HG02970 (cell line): ENCODE measurements around the gene RPP14.

ENCODE experiments used
- ATAC-seq: cut with Tn5 transposase; IDR thresholded peaks from one replicate; pipeline ENCODE4 v1.9.1; 2021; ENCODE audit warnings: mild to moderate bottlenecking, moderate library complexity, moderate number of reproducible peaks; ENCODE audit not compliant: unreplicated experiment, low FRiP score

The RPP14 gene

DNA sequence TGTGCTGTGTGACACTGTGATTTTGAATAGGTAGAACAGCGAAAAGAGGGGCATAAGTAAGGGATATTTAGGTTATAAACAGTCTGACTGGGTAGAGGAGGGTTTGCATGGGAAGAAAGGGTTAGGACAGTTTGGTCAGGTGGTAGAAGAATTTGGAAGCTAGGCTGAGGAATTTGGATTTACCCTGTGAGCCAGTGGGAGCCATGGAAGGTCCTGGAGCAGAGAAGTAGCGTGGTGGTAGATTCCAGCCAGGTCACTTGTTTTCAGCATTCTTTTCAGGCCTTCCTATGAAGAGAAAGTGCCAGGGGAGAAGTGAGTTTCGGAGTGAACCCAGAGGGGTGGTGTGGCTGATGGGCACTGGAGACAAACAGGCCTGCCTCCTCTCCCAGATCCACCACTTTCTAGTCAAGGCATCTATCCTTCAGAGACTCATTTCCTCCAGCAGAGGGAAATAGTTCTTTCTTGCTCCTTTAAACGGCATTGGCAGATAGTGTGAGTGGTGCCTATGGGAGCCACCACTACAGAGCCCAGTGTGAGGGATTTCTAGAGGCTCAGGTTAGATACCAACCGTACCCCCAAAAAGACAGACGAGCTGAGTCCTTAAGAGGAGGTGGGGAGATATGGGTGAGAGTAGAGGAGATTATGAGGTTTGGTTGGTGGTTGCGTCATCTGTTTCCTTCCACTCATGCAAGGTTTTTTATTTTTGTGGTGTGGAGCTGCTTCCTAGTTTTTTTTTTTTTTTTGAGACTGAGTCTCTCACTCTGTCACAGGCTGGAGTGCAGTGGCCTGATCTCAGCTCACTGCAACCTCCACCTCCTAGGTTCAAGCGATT lies 47.9 kb downstream of the RPP14 start:
- no peak for ATAC-seq

DNA sequence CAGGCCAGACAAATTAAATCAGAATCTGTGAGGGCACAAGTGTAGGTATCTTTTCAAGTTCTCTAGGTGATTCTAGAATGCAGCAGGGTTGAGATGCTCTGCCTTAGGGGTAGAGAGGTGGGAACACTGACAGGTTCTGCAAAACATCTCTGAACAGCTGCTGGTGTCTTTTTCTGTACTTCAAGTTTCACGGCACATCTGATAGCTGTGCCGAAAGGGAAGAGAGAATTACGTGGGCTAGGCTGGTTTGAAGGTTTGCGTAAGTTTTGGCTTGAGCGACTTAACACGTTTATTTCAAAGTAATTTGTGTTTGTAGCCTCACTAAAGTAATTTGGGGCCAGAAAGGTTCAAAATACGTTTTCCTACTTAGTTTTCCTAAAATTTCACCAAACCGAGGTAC lies 49.1 kb downstream of the RPP14 start:
- no peak for ATAC-seq

DNA sequence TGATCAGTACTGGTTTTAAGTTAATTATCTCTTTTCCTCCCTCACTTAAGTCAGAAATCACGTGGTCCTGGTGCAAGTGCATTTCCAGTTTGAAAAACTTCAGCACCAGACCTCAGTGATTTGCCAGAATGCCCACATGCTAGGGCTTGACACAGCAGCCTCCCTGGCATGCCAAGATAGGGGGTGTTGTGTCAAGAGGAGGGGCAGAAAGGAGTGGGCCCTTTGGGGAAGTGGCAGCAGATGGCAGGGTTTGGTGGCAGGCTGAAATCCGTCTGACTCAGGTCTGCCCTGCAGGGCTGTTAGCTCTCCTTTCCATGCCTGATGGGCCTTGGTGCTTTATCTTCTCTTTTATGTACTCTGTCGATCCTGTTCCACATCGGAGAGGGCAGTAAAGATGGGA lies 50.0 kb downstream of the RPP14 start:
- no peak for ATAC-seq

DNA sequence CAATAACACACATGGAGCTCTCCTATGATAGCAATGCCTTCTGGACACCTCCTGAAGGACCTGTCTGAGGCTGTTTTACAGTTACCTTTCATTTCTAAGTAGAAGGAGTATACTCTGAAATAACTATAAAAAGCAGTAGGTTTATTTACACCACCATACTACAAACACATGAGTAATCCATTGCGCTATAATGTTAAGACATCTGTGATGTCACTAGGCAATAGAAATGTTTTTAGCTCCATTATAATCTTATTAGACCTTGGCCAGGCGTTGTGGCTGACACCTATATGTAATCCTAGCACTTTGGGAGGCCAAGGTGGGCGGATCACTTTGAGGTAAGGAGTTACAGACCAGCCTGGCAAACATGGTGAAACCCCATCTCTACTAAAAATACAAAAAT lies 51.4 kb downstream of the RPP14 start:
- ATAC-seq = no peak

DNA sequence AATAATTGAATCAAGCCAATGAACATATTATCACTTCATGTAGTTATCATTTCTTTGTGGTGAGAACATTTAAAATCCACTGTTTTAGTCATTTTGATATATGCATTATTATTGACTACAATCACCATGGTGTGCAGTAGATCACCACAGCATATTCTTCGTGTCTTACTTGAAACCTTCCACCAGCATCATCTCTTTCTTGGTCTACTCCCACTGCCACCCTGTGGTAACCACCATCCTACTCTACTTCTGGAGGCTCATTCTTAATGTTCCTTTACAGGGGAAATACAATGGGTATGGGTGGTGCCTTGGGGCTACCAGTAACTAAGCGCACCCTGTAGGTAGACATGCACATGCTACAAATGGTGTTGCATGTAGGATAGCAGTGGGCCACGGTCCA lies 52.0 kb downstream of the RPP14 start:
- ATAC-seq = no peak

DNA sequence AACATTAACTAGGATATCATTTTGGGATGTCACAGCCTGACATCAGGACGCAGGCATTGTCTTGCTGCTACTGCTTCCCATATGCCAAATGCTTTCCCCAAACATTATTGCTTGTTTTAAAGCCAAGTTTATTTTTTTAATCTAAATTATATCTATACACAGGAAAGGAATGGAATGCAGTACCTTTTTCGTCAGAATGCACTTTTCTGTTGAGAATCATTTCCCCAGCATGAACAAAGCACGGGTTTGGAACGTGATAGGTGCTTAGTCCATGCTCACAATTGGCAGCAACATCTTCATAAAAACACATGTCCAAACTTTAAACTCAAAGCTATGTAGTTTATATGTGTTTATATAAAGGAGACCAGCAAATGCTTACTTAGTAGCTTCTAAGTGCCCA lies 52.8 kb downstream of the RPP14 start:
- ATAC-seq = no peak

DNA sequence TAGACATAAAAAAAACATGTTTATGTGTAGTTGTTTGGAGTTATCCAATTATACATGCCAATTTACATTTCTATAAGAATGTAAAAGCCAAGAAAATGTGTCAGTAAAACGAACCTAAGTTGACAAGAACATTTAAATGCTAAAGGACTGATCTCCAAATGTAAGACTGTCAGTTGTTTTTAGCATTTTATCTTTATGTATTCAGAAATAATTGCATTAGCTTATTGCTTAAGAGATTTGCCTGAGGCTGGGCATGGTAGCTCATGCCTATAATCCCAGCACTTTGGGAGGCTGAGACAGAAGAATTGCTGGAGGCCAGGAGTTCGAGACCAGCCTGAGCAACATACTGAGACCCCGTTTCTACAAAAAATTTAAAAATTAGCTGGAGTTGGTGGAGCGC lies 53.6 kb downstream of the RPP14 start:
- ATAC-seq = no peak

DNA sequence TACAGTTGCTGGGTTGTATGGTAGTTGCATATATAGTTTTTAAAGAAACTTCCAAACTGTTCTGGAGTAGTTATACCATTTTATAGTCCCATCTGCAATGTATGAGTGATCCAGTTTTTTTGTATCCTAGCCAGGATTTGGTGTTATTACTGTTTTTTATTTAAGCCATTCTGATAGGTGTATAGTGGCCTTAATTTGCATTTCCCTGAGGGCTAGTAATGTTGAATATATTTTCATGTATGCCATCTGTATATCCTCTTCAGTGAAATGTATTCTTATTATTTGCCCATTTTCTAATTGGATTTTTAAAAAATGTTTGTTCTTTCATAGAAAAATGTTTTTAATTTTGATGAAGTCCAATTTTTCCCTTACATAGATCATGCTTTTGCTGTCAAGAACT lies 55.8 kb downstream of the RPP14 start:
- ATAC-seq = no peak

DNA sequence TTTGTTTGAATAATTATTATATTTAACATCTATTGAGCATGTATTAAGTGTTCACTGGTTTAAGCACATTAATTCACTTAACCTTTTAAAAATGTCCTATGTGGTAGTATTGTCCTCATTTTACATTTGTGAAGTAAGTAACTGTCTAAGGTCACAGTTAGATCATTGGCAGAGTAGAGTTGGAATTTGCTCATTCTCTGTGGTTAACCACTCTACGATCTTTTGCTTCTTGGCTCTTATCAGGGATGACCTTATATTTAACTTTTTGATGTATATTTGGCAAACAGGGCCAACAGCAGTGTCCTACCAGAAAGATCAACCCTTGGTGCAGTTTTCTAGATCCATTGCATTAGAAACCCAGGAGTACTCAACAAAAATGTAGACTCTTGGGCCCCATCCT lies 60.7 kb downstream of the RPP14 start:
- no peak for ATAC-seq

DNA sequence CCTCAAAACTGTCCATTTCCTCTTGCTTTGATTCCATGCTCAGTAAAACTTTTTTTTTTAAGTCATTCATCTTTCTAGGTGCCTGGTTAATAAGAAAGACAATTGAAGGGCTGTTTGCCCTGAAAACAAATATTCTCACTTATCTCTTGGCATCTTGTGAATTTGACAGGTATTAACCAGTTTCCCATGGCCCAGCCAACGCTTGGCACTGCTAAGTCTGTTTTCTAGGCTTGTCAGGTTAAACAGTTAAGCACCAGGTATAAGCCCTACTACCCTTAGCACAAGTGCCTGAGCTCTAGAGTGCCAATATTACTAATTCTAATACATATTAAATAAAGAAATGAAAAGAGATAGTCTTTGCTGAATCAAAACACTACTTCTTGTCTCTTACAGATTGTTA lies 63.0 kb downstream of the RPP14 start:
- ATAC-seq = no peak
